HG02938 (cell line): ENCODE data around the gene PTPRN2.
"Not testable (repeated sequence)": the region's sequence is repeated elsewhere in the genome, so short reads cannot be mapped to it uniquely, and the experiment has no call there.

Experiments
- ATAC-seq: cut with Tn5 transposase; IDR thresholded peaks from one replicate; pipeline ENCODE4 v1.9.1; 2021; ENCODE audit warnings: mild to moderate bottlenecking, moderate library complexity; ENCODE audit not compliant: unreplicated experiment

Gene PTPRN2

DNA sequence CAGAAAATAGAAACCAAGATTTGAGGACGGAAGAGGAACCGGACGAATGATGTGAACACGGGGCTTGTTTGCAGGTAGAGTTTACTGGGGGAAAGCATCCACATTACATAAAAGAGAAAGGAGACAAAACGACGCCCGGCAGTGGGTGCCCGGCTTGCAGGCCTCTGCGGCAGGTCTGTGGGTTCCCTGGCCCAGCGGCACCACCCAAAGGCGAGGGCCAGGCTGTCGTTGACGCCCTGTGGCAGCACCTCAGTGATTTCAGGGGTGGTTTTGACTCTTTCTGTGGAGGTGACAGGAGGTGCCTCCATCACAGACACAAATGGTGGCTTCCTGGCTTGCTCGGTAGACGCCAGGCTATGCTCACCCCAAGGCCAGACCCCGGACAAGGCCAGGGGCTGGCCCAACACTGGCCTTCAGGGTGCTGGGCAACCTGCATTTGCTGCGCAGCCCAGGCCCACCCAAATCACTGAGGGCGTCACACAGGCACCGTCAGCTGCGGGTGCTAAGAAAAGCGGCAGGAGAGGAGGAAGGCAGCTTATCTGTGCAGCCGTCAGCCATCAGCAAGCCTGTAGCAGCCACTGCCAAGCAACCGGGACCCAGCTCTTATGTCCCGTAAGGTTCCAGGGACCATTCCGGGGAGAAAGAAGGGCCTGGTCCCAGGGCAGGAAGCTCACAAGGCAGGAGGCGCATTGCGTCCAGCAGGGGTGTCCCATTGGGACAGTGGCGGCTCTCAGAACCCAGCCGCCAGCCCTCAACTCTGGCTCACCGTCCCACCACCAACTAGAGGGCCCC, 230.3 kb downstream of the PTPRN2 start:
- ATAC-seq = no peak

DNA sequence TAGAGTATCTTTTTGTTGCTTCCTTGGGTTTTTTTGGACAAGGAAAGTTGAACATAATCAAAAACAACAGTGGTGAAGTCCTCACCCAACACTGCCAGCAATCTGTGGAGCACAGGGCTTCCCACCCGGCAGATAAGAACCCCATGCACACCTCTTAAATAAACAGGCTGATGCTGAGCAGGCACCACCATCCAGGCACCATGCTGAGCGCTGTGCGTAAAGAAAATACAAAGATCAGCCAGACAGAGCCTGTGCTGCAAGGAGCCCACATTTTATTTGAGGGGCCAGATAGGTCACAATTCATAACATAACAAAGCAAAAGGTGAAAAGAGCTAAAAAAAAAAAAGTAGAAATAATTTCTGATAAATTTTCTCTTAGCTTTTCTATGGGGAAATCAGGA, 231.2 kb downstream of the PTPRN2 start:
- ATAC-seq = no peak

DNA sequence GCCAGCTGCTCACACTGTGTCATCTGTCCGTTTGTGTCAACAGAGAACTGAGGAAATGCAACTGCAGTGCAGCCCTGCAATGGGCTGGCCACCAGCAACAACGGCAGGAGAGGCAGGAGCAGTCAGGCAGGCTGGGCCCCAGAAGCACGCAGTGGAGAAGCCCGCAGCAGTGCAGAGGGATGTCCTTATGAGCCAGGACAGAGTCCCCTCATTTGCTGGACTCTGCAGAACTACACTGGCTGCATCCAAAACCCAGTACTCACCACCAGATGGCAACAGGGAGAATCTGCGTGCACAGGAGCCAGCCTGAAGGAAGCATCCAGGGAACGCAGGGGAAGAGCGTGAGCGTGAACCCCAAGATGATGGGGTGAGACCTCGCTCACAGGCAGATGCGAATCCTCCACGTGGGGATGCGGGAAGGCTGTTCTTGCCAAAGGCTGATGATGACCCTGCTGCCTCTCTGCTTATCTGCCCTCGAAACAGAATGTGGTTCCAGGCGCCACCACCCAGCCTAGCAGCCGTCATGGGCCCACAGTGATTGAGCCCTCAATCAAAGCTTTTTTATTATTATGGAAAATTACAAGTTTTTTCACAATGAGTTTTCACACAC, 232.1 kb downstream of the PTPRN2 start:
- ATAC-seq = no peak

DNA sequence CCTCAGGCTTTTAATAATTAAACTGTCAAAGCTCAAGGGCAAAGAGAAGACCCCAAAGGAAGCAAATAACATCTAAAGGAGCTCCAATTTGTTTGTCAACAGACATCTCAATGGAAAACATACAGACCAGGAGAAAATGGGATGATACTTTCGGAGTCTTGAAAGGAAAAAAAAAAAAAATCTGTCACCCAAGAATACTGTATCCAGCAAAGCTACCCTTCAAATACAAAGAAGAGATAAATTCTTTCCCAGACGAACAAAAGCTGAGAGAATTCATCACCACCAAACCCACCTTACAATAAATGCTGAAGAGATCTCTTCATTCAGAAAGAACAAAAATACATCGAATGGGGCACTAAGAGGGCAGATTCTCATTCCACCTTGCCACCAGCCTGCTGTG, 232.8 kb downstream of the PTPRN2 start:
- no peak for ATAC-seq

DNA sequence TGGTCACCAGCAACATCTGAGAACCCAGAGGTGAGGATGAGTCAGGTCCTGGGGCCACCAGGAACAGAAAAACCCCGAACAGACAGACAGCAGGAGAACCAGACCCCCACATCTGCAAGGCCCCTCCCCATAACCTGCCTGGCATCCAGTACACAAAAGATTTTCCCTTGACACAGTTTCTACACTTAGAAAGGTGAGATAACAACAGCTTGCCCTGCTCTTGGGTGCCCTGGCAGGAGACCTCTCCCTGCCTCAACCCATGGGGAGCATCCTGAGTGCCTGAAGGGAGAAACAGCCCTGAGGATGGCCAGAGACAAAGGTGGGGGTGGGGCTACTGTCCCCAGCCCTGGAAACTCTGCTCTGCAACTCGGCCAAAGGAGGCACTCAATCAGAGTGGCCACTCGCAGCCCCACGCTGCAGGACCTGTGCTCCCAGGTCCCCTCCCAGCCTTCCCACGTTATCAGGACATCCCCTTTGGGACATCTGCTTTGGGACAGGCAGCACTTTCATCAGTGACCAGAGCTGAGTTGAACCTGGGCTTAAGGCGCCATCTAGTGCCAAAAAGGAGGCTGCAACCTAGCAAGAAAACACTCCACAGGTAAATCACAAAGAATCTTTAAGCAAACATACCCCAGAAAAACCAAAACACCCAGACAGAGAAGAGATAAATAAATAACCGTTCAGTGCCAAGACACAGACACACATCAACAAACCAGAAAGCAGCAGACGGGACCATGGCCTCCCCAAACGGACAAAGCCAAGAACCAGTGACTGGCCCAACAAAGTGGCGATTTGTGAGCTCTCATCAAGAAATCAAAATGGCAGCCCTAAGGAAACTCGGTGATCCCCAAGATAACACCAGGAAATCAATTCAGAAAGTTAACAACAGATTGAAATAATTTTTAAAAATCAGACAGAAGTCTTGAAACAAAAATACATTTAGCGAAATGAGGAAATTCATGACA, 233.7 kb downstream of the PTPRN2 start:
- ATAC-seq = no peak

DNA sequence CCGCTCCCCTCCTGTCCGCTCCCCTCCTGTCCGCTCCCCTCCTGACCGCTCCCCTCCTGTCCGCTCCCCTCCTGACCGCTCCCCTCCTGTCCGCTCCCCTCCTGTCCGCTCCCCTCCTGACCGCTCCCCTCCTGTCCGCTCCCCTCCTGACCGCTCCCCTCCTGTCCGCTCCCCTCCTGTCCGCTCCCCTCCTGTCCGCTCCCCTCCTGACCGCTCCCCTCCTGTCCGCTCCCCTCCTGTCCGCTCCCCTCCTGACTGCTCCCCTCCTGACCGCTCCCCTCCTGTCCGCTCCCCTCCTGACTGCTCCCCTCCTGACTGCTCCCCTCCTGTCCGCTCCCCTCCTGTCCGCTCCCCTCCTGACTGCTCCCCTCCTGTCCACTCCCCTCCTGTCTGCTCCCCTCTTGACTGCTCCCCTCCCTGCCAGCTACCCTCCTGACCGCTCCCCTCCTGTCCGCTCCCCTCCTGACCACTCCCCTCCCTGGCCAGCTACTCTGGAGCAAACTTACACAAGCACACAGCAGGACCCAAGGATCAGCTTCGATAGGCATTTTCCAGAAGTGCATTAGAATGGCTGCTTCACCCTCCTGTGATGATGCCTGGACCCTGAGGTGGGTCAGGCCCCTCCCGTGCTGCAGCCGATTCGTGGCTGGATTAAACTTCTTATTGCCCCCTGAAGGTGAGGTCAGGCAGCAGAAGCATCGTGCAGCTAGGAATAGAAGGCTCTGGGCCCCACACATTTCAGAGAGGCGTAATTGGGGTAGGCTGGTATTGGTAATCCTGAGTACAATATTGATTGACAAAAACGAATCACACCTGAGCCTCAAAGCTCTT, 235.5 kb downstream of the PTPRN2 start:
- not testable (repeated sequence) for ATAC-seq

DNA sequence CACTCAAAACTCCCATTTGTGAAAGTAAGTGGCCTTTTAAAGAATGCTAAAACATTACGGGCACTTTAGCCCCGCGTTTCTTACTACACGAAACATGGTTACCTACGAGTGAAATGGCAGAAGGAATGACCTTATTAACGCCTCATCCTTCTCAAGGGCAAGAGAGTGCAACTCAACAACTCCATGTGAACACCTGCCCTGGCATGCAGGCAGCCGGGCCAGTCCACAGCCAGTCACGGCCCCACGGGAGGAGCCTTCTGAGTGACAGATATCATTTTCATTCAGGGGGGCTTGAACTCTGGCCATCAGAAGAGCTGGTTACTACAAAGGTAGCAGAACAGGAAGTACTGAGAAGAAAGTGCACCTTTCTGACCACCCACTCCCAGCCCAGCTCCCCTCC, 236.1 kb downstream of the PTPRN2 start:
- no peak for ATAC-seq

DNA sequence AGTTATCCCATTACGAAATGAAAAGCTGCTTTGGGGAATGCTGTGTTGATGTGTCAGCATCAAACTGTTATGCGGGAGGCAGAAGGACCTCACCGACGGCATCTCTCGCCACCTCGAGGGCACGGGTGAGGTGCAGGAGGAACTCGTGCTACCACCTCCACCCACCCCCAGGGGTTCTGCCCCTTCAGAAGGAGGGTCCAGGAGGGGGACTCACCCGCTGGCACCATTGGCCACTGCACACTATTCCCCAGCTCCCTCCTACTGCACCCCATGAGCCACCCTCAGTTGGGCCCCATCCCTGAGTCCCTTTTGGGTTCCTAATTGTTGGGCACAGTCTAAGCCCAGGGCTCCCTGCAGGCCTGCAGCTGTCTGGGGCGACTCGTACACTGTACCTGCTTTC, 236.6 kb downstream of the PTPRN2 start:
- no peak for ATAC-seq

DNA sequence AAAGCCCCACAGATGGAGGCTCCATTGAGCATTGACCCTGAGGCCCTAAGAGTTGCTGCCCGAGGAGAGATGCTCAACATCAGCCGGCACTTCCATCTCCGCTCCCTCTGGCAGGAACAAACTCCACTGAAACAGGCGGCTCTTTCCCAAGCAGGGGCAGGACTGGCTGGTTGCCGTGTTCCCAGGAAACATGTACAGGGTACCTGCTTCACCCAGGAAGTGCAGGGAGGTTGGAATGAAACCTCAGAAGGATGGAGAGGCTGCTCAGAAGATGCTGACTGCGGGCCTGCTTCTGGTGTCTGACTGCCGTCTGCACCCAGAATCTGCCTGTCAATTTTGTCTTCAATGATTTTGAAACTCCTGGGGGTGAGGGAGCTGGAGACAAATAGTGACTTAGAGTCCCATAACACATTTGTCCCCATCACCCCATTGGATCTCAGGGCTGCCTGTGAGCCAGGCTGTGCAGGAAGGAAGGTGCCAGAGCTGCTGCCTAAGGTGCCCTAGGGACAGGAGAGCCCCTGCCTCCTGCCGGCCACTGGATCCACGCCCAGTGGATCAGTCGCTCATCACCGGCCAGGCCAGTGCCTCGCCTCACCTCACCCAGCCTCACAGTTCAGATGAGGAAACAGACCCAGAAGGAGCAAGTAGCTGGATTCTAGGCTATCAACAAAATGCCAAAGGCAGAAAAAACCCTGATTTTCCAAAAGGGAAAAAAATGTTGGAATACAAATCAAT, 237.3 kb downstream of the PTPRN2 start:
- no peak for ATAC-seq

DNA sequence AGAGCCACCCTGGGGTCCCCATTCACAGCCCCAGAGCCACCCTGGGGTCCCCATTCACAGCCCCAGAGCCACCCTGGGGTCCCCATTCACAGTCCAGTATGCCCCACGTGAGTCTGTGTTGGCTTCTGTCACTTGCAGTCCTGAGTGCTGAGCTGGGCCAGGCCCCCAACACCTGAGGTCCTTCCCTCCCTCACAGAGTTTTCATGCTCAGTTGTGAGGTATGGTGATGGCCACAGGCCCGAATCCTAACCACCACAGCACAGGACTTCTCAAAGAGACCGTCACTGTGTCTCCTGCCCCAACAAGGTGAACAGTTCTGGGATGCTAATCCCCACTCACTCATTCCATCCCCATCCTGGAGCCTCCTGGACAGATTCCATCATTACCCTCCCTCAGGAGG, 239.2 kb downstream of the PTPRN2 start:
- no peak for ATAC-seq

DNA sequence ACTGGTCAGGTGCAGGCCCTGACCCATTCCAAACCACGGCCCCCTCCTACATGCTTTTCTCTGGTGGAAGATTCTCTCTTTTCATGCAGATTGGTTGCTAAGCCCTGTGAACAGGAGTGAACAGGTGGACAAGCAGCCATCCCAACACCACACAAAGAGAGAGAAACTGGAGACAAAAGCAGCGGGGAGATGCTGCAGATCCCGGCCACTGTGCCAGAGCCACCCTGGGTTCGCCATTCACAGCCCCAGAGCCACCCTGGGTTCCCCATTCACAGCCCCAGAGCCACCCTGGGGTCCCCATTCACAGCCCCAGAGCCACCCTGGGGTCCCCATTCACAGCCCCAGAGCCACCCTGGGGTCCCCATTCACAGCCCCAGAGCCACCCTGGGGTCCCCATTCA, 239.6 kb downstream of the PTPRN2 start:
- ATAC-seq = not testable (repeated sequence)

DNA sequence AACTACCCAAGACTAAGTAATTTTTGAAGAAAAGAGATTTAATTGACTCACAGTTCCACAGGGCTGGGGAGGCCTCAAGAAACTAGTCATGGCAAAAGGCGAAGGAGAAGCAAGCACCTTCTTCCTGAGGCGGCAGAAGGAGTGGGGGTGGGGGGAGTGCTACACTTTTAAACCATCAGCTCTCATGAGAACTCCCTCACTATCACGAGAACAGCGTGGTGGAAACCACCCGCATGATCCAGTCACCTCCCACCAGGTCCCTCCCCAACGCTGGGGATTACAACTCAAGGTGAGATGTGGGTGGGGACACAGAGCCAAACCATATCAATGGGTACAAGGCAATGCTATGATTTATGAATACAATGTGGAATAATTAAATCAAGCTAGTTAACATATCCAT, 241.9 kb downstream of the PTPRN2 start:
- no peak for ATAC-seq

DNA sequence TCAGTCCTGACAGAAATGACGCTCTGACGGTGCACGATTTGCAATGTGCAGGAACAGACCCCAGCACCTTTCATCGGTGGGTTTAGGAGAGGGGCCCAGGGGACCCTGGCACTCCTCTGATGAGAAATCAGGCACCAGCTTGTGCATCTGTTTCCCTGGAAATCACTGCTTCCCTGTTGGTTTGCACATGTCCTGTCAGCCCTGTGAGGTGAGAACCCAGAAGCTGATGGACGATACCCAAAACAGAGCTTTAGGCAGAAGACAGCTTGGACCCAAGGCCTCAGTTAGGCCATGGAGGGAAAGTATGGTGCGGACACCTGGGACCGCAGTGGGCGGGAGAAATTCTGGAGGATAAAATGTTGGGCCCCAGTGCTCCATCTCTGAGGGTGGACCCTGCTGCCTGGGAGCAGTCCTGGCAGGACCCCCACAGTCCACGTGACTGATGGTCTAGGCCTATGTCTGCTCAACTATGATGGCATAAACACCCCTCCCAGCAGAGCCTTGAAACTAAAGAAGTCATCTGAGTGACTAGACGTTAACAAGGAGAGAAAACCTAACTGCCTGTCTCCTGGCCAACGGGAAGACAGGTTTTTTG, 242.8 kb downstream of the PTPRN2 start:
- no peak for ATAC-seq

DNA sequence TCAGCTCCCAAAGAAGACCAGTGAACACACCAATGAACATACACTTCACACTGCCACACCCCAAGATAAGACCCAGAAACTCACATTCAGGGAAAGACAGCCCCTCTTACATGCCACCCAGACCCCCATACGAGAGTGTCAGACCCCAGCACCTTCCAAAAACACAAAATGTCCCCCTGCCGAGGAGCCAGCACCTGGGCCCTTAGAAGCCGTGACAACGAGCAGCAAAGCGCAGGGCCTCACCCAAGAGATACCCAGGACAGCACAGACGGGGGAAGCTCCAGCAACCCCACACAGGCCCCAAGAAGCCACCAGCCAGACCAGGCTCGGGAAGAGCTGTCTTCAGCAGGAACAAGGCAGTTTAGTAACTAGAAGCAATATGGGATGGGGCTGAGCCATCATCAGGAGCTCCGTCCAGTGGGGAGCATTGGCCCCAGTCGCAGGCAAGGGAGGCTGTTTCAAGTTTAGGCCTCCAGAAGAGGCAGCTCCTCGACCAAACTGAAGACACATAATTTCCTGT, 243.6 kb downstream of the PTPRN2 start:
- ATAC-seq = no peak

DNA sequence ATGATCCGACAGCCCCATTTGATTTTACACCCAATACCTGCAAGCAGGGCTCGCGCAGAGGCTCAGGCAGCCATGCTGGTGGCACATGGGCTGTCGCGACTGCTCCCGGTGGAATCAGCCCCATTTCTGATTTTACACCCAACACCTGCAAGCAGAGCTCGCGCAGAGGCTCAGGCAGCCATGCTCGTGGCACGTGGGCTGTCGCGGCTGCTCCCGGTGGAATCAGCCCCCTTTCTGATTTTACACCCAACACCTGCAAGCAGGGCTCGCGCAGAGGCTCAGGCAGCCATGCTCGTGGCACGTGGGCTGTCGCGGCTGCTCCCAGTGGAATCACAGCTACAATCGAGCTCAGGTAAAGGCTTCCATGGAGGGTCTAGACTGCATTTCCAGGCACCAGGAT, 244.1 kb downstream of the PTPRN2 start:
- no peak for ATAC-seq

DNA sequence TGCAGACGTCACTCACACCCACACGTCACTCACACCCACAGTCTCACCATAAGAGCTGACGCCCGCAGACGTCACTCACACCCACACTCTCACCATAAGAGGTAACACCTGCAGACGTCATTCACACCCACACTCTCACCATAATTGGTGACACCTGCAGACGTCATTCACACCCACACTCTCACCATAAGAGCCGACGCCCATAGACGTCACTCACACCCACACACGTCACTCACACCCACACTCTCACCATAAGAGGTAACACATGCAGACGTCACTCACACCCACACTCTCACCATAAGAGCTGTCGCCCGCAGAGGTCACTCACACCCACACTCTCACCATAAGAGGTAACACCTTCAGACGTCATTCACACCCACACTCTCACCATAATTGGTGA, 246.5 kb downstream of the PTPRN2 start:
- not testable (repeated sequence) for ATAC-seq

DNA sequence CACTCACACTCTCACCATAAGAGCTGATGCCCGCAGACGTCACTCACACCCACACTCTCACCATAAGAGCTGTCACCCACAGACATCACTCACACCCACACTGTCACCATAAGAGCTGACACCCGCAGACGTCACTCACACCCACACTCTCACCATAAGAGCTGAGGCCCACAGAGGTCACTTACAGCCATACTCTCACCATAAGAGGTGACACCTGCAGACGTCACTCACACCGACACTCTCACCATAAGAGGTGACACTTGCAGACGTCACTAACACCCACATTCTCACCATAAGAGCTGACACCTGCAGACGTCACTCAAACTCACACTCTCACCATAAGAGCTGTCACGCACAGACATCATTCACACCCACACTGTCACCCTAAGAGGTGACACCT, 250.7 kb downstream of the PTPRN2 start:
- not testable (repeated sequence) for ATAC-seq

DNA sequence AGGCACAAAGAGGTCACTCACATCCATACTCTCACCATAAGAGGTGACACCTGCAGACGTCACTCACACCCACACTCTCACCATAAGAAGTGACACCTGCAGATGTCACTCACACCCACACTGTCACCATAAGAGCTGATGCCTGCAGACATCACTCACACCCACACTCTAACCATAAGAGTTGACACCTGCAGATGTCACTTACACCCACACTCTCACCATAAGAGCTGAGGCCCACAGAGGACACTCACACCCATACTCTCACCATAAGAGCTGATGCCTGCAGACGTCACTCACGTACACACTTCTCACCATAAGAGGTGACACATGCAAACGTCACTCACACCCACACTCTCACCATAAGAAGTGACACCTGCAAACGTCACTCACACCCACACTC, 255.1 kb downstream of the PTPRN2 start:
- ATAC-seq = not testable (repeated sequence)

DNA sequence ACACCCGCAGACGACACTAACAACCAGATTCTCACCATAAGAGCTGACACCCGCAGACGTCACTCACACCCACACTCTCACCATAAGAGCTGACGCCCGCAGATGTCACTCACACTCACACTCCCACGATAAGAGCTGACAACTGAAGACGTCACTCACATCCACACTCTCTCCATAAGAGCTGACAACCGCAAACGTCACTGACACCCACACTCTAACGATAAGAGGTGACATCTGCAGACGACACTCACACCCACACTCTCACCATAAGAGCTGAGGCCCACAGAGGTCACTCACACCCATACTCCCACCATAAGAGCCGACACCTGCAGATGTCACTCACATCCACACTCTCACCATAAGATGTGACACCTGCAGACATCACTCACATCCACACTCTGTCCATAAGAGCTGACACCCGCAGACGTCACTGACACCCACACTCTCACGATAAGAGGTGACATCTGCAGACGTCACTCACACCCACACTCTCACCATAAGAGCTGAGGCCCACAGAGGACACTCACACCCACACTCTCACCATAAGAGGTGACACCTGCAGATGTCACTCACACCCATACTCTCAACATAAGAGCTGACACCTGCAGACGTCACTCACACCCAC, 255.7 kb downstream of the PTPRN2 start:
- ATAC-seq = not testable (repeated sequence)
